AG10803 (cell line): ENCODE data around the gene ZNF664.

Experiments used
- DNase-seq: peaks from one replicate; pipeline ENCODE4 v3.0.0; 2010; ENCODE audit warnings: low read depth
- H3K4me3 ChIP-seq: 2 replicates; pipeline ENCODE4 v1.5.1; 2011; ENCODE audit warnings: mild to moderate bottlenecking, low read length, control low read depth
- TF ChIP-seq, protein P1 (sequence below): conservative IDR thresholded peaks from 2 replicates; pipeline ENCODE4 v1.5.1; 2011; ENCODE audit warnings: mild to moderate bottlenecking, low read length, control low read depth, inconsistent platforms

ZNF664 gene

DNA sequence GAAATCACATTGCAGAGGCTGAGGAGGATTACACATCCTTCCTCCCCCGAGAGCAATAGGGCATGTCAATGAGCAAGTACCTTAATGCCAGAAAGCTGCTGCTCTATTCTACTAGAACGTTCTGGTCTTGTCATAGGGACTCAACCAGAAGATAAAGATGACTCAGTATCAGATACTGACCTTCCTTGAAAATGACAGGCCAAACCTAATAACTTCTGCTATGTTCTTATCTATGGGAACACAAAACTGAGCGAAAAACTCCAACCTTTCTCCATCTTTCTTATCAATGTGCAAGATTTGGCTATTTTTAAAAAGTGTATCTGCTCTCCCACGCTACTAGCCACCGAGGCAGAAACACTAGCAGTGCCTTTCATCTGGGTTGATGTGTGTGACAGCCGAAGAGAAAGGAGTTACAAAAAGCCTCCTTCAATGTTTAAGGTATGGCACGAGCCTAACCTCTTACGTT is 5.9 kb upstream of the ZNF664 start:
- no peak overlapping the region for H3K4me3 ChIP-seq
- TF ChIP-seq, protein P1, sequence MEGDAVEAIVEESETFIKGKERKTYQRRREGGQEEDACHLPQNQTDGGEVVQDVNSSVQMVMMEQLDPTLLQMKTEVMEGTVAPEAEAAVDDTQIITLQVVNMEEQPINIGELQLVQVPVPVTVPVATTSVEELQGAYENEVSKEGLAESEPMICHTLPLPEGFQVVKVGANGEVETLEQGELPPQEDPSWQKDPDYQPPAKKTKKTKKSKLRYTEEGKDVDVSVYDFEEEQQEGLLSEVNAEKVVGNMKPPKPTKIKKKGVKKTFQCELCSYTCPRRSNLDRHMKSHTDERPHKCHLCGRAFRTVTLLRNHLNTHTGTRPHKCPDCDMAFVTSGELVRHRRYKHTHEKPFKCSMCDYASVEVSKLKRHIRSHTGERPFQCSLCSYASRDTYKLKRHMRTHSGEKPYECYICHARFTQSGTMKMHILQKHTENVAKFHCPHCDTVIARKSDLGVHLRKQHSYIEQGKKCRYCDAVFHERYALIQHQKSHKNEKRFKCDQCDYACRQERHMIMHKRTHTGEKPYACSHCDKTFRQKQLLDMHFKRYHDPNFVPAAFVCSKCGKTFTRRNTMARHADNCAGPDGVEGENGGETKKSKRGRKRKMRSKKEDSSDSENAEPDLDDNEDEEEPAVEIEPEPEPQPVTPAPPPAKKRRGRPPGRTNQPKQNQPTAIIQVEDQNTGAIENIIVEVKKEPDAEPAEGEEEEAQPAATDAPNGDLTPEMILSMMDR: no peak
- DNase-seq: no peak

DNA sequence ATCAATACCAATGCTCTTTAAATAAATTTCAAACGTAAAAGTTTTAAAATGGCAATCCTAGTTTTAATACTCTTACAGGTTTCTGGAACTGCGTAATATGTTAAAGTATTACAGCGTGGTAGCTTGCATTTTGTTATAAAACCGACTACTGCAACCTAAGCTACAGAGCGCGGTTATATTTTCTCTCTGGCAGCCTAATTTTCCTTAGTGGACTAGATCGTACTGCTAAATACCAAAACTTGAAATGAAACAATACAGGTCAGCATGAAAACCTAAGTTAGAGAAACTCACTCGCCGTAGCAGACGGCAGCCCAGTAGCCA is 1.6 kb upstream of the ZNF664 start:
- peak; percentile 38 for DNase-seq
- TF ChIP-seq, protein P1: no peak
- peak overlapping the region; percentile 79 for H3K4me3 ChIP-seq

DNA sequence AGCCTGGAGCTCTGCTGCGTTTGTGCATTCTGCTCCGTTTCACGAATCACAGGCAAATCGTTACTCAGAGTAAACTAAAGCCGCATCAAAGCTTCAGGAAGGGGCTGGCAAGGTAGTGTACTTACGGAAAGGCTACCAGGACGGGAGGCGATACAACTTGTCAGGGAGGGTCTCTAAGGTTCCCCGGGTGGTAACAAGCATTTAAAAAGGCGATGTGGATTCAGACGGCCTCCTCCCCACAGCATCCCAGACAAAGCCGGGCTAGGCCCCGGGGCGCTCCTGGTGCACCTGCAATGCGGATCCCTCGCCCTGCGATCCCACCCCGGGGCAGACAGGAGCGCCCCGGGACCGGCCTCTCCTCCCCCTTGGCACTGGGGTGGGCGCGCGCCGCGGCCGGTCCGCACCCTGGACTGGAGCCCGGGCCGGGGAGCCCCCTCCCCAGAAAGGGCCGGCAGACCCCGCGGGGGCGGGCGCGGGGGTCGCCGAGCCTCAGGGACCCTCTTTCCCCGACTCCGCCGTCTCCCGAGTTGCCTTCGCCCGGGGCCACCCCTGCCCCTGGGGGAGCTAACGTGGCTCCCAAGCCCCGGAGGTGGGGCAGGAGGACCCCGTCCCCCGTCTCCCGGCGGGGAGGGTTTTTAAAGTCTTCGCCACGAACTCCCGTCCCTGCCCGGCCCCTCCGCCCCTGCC is 1.1 kb upstream of the ZNF664 start:
- no peak for DNase-seq
- peak overlapping the region; percentile 79 for H3K4me3 ChIP-seq
- TF ChIP-seq, protein P1: no peak

DNA sequence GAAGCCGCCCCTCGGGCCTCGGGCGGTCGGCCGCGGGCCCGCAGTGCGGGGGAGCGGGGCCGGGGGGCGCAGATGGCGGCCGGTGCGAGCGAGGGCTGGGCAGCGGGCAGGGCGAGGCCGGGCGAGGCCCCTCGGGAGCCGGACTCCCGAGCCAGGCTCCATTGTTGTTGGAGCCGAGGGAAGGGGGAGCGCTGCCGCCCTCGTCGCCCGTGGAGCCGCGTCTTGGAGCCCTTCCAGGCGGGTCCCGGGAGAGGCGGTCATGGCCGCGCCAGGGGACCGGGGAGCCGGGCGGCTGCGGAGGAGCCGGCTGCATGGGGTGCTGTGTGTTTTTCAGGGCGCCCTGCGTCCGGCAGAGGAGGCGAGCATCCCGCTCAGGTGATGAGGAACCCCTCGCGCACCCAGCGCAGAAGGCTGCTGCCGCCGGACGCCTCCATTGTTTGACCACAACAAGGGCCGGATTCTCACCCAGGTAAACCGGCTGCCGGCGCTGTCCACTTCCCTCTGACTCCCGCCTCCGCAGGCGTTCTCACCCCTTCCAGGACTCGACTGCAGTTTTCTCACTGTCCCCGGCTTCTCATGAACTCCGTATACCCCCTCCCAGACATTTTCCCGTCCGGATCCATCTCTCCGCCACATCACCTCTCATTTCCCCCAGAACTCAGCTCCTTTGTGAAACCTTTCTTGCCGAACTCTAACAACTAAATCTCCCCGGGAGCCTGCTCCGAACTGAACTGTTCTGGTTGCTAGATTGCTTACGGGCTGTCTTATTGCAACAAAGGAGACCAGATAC is 732 bp downstream of the ZNF664 start:
- TF ChIP-seq, protein P1: no peak
- peak overlapping the region; percentile 68 for H3K4me3 ChIP-seq
- peak; percentile 6 for DNase-seq

DNA sequence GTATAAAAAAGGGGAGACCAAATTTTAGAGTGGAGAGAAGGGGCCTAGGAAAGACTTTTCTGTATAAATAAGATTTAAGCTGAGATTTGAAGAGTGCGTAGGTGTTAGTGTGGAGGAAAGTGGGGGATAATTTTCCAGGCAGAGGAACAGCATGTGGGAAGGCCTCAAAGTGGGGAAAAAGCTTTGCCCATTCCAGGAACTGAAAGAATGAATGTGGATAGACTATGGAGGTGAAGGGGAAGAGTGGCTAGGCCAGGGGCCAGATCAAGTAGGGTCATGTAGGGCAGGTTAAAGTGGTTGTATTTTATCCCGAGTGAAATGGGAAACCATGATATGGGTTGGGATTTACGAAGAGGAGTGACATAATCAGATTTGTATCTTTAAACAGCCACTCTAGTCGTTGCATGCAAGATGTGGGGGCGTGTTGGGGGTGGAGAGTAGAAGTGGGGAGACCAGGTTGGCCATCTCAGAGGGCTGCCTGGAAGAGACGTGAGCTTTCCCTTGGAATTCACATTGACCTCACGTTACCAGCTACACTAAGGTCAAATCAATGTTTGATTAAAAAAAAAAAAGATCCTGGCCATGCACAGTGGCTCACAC is 3.3 kb downstream of the ZNF664 start:
- H3K4me3 ChIP-seq: no peak overlapping the region
- DNase-seq: no peak
- TF ChIP-seq, protein P1: no peak

DNA sequence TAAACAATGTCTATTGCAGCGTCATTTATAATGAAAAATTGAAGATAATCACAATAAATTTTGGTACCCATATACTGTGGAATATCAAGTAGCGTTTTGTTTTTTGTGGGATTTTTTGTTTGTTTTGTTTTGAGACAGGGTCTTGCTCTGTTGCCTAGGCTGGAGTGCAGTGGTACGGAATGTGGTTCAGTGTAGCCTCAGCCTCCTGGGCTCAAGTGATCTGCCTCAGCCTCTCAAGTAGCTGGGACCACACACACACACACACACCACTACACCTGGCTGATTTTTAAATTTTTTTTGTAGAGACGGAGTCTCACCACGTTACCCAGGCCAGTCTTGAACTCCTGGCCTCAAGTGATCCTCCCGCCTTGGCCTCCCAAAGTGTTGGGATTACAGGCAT is 6.6 kb downstream of the ZNF664 start:
- DNase-seq: no peak
- H3K4me3 ChIP-seq: no peak overlapping the region
- TF ChIP-seq, protein P1: no peak
